NCI-H1105 (cell line): Measurements from ENCODE around the gene SIGLEC1.

Experiments used
- DNase-seq: peaks from one replicate; lab custom pipeline; 2025; lab: John Stamatoyannopoulos, UW

SIGLEC1 gene

GRCh38 chr20:3679749-3680700 is 32.4 kb downstream of the SIGLEC1 start:
- no peak for DNase-seq

- no peak for DNase-seq
Measured at GRCh38 chr20:3678856-3679720, 33.3 kb downstream of the SIGLEC1 start.

- DNase-seq, result no peak
Measured at GRCh38 chr20:3678198-3678597, 34.2 kb downstream of the SIGLEC1 start.

- no peak for DNase-seq
Measured at GRCh38 chr20:3677733-3678132, 34.7 kb downstream of the SIGLEC1 start.

- no peak for DNase-seq
Measured at GRCh38 chr20:3674995-3675900, 37.2 kb downstream of the SIGLEC1 start.

- no peak for DNase-seq
Measured at GRCh38 chr20:3674447-3674846, 38.0 kb downstream of the SIGLEC1 start.

GRCh38 chr20:3673221-3674070 is 39.0 kb downstream of the SIGLEC1 start:
- DNase-seq, result no peak

- DNase-seq, result no peak
Measured at GRCh38 chr20:3672547-3673171, 39.7 kb downstream of the SIGLEC1 start.

- DNase-seq, result no peak
Measured at GRCh38 chr20:3671986-3672546, 40.3 kb downstream of the SIGLEC1 start.

- no peak for DNase-seq
Measured at GRCh38 chr20:3670945-3671344, 41.5 kb downstream of the SIGLEC1 start.

- peak; percentile 27 for DNase-seq
Measured at GRCh38 chr20:3670511-3670910, 41.9 kb downstream of the SIGLEC1 start.

GRCh38 chr20:3669710-3670367 is 42.6 kb downstream of the SIGLEC1 start:
- no peak for DNase-seq

GRCh38 chr20:3667434-3668037 is 44.9 kb downstream of the SIGLEC1 start:
- no peak for DNase-seq

GRCh38 chr20:3663858-3664257 is 48.5 kb downstream of the SIGLEC1 start:
- no peak for DNase-seq

GRCh38 chr20:3663031-3663701 is 49.2 kb downstream of the SIGLEC1 start, which contains the start of gene GFRA4:
Gene GFRA4 (minus strand): TSS chr20:3663399. CDS start chr20:3663399, 0 bp downstream.
- no peak for DNase-seq
